ENCODE measurements around the gene SMIM10.
"Not testable (repeated sequence)": the region's sequence is repeated elsewhere in the genome, so short reads cannot be mapped to it uniquely, and the experiment has no call there.

SMIM10 gene

GRCh38 chrX:134990801-134991481, at the start of gene SMIM10:
TSS of gene SMIM10 (plus strand) at chrX:134990991. CDS start at chrX:134991096, 105 bp downstream.
- DNase-seq: no peak

GRCh38 chrX:134946364-134946763, 44.4 kb upstream of the SMIM10 start:
- DNase-seq: not testable (repeated sequence)

GRCh38 chrX:134948333-134949241, 42.2 kb upstream of the SMIM10 start:
- DNase-seq: no peak

- DNase-seq: no peak
Measured at GRCh38 chrX:134949271-134949670, 41.5 kb upstream of the SMIM10 start.

- no peak for DNase-seq
Measured at GRCh38 chrX:134957836-134958235, 33.0 kb upstream of the SMIM10 start.

- not testable (repeated sequence) for DNase-seq
Measured at GRCh38 chrX:134960366-134960765, 30.4 kb upstream of the SMIM10 start.

- DNase-seq: no peak
Measured at GRCh38 chrX:134963041-134963440, 27.8 kb upstream of the SMIM10 start.

DNA sequence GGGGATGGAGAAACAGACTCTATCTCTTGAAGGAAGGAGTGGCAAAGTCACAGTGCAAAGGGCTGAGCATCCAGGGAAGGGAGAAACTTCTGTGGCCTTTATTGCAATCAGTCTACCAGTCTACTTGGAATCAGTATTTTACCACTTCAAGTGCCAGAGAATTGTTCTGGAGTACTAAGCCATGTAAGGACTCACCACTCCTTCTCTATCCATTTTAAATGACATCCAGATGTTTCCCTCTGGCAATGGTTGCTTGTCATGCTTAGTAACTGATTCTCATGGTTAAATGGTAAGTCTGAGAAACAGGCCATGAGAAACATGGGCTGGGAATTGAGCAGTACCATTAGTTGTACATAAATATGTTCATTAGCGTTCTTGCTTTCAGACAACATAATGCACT, 21.1 kb upstream of the SMIM10 start:
- DNase-seq: no peak

DNA sequence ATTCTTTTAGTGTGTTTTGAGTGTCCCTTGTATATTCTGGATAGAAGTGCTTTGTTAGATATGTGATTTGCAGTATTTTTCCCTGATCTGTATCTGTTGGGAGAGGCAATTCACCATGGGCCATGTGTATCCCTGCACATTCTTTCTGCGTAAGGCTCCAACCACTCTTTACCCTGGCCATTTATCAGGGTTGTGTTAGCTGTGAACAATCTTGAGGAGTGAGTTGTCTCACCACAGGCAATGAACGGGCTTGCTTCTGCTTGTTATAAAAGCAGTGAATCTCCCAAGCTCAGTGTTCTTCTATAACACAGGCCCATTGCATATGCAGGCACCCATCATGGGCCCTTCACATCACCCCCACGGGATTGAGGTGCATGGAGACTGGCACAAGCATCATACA, 18.9 kb upstream of the SMIM10 start:
- no peak for DNase-seq

- no peak for DNase-seq
Measured at GRCh38 chrX:134975516-134975915, 15.3 kb upstream of the SMIM10 start.

GRCh38 chrX:134981910-134982309, 8.9 kb upstream of the SMIM10 start:
- no peak for DNase-seq

GRCh38 chrX:134982748-134983147, 8.0 kb upstream of the SMIM10 start:
- no peak for DNase-seq

GRCh38 chrX:134985479-134985878, 5.3 kb upstream of the SMIM10 start:
- no peak for DNase-seq

- no peak for DNase-seq
Measured at GRCh38 chrX:134990475-134990800, 353 bp upstream of the SMIM10 start.

GRCh38 chrX:134997646-134998045, 6.9 kb downstream of the SMIM10 start:
- DNase-seq: no peak

DNA sequence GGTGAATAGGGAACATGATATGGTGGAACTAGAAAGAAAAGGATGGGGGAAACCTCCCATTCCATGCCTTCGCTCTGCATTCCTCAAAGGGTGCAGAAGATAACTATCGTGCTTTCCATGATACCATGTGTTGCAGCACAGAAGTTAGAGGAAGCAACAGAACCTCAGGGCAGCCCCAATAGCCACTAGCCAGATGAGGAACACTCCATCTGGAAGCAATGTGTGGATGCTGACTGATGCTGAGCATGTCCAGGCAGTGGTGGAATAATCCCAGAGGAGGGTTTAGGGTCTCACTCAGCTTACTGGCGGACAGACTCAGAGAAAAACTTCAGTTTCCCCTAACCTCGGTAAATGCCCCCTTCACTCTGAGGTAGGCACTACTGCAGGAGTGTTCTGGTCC, 7.5 kb downstream of the SMIM10 start:
- no peak for DNase-seq

- no peak for DNase-seq
Measured at GRCh38 chrX:134999469-134999868, 8.7 kb downstream of the SMIM10 start.

GRCh38 chrX:135000516-135000915, 9.7 kb downstream of the SMIM10 start:
- DNase-seq: no peak

DNA sequence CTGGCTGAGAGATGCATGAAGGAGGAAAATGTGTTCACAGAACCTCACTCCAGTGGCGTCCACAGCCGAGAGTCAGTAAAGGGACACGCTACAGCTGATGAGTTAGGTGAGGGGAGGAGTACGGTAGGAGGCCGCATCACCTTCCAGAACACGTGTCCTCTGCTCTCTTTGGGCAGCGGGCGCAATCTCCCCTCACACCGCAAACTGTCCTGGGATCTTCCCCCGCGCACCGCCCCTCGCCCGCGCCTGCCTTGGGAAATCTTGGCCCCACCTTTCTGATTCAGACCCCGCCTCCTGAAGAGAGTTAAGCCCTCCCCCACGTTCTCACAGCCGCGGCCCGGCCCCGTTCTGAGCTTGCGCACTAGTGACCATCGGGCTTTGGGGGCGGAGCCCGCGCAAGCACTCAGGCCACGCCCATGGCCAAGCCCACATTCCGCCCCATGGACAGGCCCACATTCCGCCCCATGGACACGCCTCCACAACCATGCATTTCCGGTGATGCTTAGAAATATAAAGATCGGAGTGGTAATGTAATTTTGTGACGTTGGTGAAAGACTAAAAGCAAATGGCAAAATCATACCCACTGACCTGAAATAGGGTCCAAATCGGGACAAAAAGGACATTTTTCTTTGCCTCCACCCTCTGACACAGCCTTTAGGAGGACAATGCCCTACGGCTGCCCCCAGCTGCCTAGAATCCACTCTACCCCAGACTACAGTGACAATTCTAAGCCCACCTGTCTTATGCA, 13.3 kb downstream of the SMIM10 start:
- DNase-seq: peak; percentile 63

DNA sequence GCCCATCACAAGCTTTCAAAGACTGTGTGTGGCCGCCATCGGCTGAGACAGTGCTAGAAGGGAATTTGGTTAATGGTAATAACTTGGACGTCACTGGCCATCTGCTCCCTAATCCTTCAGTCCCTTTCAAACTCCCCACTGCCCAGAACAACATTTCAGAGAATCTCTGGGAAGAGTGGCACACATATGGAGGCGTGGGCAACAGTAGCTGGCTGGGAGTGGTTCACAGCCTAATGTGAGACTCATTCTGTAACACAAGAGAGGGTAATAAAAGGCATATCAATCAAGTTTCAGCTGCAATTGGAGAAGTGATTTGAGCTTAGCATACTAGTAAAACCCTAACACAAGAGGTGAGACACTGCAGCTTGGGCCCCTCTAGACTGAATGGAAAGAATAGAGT, 15.4 kb downstream of the SMIM10 start:
- DNase-seq: no peak

DNA sequence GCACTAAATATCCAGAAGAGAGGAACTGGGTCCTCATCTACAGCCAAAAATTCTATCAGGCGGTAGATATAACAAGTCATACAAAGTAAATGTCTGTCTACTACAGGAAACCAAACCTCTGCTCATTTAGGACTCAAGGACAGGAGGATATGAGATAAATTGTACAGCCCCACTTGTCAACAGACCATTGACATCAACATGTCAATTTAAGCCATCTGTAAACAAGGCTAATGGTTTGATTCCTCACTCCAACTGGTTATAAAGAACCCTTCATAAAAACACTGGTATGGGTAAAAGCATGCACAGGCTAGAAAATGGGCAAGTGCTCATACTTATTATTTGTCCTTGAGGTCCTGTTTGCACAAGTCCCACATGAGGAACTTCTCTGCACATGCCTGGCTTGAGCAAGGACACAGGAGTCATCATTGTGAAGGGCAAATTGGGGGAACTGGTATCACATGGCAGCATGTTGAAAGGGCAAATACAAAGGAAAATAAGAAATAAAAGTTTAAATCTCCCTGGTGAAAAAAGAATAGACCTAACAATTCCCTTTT, 18.3 kb downstream of the SMIM10 start:
- peak; percentile 32 for DNase-seq

DNA sequence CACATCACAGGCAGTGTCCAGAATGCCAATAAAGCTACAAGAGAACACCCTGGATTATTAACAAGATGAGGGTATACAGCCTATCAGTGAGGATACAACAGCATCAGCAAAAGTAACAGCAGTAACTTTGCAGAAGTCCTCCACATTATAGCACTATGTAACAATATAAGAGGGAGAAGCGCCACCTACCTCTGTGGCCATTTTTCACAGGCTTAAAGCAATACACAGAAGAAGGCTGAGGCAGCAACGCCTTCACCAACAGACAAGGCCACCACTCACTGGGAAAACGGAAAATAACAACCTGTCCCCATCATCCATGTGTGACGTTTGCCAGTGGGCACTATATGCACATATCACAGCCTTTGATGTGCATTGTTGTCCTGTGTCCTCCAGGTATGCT, 19.0 kb downstream of the SMIM10 start:
- no peak for DNase-seq

GRCh38 chrX:135010921-135011320, 20.1 kb downstream of the SMIM10 start:
- DNase-seq: no peak
